DMS 273 (cell line): ENCODE measurements around the gene CHRD.
"Not testable (repeated sequence)": the region's sequence is repeated elsewhere in the genome, so short reads cannot be mapped to it uniquely, and the experiment has no call there.

Experiments
- DNase-seq: peaks from one replicate; lab custom pipeline; 2025; ENCODE audit not compliant: unreplicated experiment; lab: John Stamatoyannopoulos, UW

Gene CHRD

DNA sequence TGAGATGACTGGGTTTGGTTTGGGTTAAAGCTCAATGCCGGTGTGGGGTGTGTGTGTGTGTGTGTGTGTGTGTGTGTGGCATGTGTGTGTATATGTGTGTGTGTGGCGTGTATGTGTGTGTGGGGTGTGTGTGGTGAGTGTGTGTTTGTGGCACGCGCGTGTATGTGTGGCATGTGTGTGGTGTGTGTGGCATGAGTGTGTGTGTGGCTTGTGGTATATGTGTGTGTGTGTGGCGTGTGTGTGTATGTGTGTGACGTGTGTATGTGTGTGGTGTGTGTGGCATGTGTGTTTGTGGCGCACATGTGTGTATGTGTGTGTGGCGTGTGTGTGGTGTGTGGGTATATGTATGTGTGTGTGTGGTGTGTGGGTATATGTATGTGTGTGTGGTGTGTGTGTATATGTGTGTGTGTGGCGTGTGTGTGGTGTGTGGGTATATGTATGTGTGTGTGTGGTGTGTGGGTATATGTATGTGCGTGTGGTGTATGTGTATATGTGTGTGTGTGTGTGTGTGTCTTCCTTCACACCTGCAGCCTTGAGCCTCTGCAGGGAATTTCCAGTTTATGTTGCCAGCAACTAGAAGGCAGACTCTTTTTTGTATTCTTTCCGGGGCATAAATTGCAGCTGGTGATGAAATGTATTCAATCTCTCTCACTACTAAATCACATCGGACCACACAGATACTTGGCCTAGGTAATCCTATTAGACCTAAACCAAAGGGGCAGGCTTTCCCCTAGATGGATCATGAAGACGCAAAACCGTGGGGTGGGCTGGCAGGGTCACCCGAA lies 34.8 kb downstream of the CHRD start:
- no peak for DNase-seq

DNA sequence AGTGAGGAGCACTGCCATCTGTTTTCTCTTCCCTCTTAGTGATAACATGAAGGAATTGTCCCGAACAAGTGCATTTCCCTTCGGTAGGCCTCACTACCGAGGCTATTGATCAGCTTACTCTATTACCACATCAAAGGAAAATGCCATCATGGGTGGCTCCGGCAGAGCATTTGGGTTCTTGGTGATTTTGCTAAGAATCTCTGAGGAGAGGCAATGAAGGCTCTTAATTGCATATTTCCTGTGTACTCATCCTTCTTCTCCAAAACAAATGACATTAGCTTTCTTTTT lies 35.3 kb downstream of the CHRD start:
- DNase-seq, result no peak

DNA sequence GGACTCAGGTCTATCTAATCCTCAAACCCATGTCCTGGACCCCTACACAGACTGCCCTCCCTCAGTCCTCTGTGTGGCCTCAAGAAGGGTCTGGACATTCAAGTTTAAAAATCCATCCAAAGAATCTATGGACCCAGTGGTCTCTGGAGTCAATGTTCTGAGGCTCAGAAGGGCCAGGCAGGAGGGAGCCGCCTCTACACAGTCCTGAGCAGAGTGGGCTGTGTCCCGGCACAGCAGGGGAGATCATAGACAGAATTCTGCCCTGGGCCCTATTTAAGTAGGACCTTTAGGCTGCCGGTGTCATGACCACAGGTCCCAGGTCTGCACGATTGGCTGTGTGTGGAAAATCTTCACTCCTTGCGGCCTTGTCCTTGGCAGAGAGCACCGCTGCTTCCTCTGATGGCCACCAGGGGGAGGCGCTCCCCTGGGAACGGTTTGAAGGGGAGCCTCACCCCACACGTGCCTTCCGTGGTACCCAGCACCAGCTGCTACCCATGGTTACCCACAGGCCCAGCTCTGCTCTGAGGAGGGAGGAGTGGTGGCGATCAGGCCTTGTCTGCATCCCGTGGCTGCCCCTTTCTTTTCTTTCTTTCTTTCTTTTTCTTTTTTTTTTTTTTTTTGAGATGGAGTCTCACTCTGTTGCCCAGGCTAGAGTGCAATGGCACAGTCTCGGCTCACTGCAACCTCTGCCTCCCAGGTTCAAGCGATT lies 37.9 kb downstream of the CHRD start:
- peak; percentile 92 for DNase-seq

DNA sequence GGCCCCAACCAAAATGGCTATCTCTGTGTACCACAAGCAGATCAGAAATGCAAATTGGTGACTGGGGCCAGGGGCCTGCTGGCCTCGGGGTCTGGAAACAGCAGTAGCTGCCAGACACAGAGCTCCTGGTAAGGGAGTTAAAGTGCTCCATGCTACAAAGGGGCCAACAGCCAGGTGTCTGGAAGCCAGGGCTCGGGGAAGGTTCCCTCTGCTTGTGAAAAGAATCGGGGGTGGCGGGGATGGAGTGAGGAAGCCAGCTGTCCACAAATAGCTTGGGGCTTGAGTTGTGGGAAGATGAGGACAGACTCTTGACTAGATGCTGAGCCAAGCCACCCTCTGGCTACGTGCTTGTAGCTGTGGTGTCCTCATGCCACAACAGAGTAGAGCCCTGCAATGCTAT lies 39.3 kb downstream of the CHRD start:
- peak; percentile 64 for DNase-seq

DNA sequence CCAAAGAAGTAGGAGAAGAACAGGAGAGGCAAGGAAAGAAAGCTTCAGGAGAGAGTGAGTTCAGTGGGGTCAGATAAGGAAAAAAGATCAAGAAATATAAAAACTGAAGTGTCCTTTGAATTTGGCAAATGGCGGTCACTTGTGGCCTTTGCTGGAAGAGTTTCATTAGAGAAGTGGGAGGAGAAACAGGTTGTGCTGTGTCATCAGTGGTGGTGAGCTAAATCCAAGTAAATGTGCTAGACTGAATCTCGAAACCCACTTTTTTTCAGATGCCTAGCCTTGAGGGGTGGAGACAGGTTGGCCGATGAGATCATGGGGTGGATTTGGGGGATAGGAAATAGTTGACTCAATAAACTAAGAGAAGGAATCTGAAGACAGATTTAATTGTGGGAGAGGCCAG lies 43.7 kb downstream of the CHRD start:
- no peak for DNase-seq

DNA sequence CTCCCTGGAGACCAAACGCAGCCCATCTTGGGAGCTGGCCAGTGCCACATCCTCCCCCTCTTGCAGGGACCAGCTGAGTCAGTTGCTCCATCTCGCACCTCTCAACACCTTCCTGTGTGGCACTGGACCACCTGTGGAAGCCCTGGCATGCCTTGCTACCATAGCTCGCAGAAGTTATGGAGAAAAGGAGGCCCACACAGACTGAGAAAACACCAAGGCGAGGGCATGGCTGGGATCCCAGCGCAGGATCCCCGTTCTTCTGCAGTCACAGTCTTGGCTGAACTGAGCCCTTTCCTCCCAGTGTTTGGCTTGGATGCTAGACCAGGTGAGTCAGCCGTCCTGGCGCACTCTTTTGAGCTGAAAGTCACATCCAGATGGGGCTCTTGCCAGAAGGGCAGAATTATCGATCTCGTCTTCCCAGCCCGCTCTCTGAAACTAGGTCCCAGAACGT lies 46.9 kb downstream of the CHRD start:
- no peak for DNase-seq

DNA sequence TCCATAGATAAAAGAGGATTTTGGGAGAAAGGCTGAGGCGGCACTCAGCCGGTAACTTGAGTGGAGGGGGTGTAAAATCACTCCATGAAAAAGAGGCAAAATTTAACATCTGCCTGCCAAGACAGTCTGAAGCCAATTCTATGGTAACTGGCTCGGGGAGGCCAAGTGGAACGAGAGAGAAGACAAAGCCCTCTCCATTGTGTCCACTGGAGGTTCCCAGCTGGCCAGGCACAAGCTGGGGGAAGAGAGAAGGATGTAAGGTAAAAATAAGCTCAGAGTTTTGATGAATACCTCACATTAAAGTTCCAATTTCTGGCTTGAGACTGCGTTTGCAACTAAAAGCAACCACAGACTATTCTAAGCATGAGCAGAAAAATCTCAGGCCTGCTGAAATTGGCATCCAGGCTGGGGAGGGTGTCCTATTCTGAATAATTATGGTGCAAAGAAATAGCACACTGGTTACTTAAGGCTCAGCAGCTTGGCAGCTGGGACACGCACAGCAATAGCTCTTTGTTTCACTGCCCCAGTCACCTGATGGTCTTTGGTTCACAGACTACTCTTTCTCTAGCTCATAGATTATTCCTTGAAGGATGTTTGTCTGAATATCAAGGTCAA lies 48.8 kb downstream of the CHRD start:
- DNase-seq, result peak; percentile 62

DNA sequence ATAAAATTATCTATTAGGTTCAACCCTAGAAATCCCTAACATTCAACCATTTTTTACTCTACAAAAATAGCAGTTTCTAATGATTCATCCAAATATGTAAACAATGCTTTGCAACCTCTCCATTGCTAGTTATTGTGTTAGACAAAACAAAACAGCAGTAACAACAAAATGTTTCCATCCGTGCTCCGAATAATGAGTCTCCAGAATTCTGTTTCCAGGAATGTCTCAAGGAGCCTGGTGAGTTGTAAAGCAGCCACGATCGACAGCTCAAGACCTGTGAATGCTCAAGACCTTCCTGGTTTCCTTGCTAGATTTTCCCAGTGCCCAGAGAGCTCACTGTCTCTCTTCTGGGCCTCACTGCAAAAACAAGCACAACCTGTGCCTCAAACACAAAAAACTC lies 49.9 kb downstream of the CHRD start:
- no peak for DNase-seq

DNA sequence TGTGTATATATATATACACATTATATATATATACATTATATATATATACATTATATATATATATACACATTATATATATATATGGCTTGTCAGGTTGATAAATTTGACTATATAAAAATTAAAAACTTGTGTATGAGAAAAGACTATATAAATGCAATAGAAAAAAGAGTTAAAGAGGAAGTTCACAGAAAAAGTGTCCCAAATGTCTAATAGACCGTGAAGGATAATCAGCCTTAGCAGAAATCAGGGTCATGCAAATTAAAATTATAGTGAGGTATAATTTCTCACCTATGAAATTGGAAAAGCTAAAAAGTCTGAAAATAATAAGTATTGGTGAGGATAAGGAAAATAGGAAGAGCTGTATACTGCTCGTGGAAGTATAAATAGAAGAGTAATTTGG lies 51.1 kb downstream of the CHRD start:
- no peak for DNase-seq

DNA sequence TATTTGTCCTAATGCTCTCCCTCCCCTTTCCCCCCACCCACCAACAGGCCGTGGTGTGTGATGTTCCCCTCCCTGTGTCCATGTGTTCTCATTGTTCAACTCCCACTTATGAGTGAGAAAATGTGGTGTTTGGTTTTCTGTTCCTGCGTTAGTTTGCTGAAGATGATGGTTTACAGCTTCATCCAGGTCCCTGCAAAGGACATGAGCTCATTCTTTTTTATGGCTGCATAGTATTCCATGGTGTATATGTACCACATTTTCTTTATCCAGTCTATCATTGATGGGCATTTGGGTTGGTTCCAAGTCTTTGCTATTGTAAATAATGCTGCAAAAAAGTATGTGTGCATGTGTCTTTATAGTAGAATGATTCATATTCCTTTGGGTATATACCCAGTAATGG lies 53.3 kb downstream of the CHRD start:
- not testable (repeated sequence) for DNase-seq

DNA sequence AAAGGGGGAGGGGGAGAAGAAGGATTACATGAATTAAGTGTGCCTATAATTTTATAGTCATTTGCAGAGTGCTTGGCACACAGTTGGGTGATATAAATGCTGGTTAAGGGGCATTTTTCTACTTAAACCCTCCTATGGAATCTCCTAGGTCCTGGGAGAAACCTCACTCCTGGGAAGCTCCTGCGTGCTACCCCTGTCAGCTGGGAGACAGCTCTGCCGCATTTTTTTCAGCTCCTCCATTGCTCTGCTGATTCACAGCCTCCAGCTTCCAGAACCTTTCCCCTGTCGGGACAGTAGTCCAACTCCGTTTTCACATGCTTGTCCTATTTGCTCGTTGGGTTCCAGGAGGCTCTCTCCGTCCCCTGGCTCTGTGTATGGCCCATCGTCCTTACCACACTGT lies 59.2 kb downstream of the CHRD start:
- DNase-seq, result no peak
